AG04449 (cell line): ENCODE data around the gene DTWD2.

ENCODE experiments used
- CTCF ChIA-PET: fragments of 350-600 bp; formaldehyde crosslinking; extraction: SDS; loops from one replicate; lab custom pipeline; 2021; ENCODE audit warnings: antibody characterized with exemption; lab: Yijun Ruan, JAX
- POLR2A ChIA-PET: fragments of 400-600, 350-600 bp; formaldehyde crosslinking; extraction: SDS; loops from one replicate; lab custom pipeline; 2020; ENCODE audit warnings: antibody characterized with exemption, inconsistent platforms; lab: Yijun Ruan, JAX
- DNase-seq: peaks from one replicate; pipeline ENCODE4 v3.0.0-alpha.2; 2010; ENCODE audit warnings: low read depth, low spot score
- H3K4me3 ChIP-seq: 2 replicates; pipeline ENCODE4 v1.5.1; 2011; ENCODE audit warnings: low read depth, mild to moderate bottlenecking, control low read depth, low read length
- TF ChIP-seq, protein P1 (sequence below): IDR thresholded peaks from one replicate; pipeline ENCODE4 v1.5.1; 2011; ENCODE audit warnings: mild to moderate bottlenecking, moderate library complexity, low read length, control low read depth, inconsistent platforms; ENCODE audit not compliant: insufficient read depth; ENCODE audit errors: missing control alignments

DTWD2 gene

DNA sequence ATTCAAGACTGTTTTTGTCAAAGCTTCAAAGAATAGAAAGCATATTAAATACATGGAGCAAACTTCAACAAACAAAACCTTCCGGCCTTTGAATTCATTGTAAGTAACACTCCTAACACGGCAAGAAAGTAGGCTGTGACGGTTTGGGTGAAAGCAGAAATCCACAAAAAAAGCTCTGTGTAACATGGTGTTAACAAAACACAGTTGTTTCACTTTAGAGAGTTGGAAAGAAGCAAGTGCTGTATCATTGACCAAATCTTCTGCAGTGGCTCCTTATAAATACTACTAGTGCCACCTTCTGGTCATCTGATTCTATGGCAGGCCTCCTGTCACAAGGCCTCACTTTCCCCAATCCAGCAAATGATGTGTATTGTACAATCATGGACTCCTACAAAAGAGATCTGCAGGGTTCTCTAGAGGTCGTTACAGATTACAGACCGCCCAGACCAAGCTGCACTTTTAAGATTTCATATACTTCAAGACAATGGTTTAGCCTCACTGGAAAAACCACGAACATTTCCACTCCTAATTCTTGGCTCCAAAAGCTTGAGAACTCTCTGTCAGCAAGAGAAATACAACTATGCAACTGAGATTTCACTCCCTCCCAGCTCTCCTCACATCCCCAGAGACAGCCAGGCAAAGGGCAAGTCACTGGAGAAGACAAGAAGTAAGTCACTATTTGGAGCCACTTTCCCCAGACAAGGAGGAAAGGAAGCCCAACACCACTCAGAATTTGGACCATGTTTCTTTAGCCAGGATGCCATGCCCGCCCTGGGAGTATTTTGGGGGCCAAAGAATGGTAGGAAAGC is 196.2 kb downstream of the DTWD2 start:
- no peak overlapping the region for H3K4me3 ChIP-seq
- DNase-seq: peak; percentile 44
- ChIA-PET CTCF (interaction anchor here (0.6 to 2.4 kb wide), 17 partner anchors 8 to 1363 kb away, joined by 3 to 12 read pairs (median 4); no protein-coding TSS in a partner anchor), POLR2A (no interaction called here)
- TF ChIP-seq, protein P1, sequence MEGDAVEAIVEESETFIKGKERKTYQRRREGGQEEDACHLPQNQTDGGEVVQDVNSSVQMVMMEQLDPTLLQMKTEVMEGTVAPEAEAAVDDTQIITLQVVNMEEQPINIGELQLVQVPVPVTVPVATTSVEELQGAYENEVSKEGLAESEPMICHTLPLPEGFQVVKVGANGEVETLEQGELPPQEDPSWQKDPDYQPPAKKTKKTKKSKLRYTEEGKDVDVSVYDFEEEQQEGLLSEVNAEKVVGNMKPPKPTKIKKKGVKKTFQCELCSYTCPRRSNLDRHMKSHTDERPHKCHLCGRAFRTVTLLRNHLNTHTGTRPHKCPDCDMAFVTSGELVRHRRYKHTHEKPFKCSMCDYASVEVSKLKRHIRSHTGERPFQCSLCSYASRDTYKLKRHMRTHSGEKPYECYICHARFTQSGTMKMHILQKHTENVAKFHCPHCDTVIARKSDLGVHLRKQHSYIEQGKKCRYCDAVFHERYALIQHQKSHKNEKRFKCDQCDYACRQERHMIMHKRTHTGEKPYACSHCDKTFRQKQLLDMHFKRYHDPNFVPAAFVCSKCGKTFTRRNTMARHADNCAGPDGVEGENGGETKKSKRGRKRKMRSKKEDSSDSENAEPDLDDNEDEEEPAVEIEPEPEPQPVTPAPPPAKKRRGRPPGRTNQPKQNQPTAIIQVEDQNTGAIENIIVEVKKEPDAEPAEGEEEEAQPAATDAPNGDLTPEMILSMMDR: peak; percentile 65

DNA sequence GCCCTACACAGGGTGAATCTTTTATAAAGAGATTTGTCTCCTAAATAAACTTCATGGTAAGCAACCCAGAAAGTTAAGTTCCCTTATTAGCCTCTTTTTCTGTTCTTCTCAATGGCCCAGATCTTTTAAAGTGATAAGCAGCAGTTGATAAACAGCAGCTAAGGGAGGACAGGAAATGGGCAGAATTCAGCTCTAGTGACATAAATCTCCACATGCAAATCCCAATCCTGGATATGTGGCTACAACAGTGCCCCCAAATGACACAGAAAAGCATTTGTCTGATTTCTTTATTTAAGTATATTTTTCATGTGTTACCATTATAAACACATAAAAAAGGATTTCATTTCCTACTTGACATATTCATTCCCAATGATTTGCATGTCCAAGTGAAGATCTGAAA is 199.0 kb downstream of the DTWD2 start:
- CTCF ChIA-PET: no interaction called here
- TF ChIP-seq, protein P1: no peak
- no peak overlapping the region for H3K4me3 ChIP-seq
- POLR2A ChIA-PET: no interaction called here
- DNase-seq: no peak

DNA sequence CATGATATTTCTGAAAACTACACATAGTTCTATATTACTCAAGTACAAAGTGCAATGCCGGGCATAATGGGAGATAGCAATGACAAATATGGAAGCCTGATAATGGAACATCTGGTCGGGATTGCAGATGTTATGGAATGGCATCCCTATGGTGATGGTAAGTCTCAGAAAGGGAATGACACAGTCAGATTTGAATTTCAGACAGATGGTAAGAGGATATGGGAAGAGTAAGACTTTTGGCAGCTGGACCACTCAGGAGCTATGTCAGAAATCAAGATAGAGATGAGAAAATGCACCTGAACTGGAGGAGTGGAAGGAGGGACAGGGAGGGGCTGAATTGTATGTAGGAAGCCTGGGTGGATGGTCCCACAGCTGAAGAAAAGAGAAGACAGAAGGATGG is 200.0 kb downstream of the DTWD2 start:
- CTCF ChIA-PET: no interaction called here
- no peak overlapping the region for H3K4me3 ChIP-seq
- DNase-seq: no peak
- TF ChIP-seq, protein P1: no peak
- POLR2A ChIA-PET: no interaction called here
